ENCODE measurements around the gene HEPACAM2. TPM values are rescaled to one million over a fixed set of nuclear protein-coding genes. Genes with fewer than 3 reads are reported as not detected.

HEPACAM2 gene
- total and polyA plus RNA-seq, 2 donors (not counting 3 experiments of a cell fraction or from before 2014, with no cell fraction given) = not detected

DNA sequence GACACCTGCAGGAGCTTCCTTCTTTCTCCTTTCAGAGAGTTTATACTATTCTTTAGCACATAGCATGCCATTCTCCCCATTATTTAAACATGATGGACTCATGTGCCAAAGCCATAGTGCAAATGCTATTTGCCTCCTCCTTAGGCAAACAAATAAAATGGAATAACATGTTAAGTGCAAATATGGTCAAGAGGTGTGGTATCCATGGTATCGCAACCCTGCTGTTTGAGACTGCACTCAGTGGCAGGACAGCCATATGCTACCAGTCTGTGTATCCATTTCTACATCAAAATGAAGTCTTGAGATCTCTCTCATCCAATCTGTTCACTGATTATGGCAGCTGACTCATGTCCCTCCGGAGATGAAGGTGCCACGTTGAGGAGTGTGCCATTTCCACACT lies 22.8 kb downstream of the HEPACAM2 start:
- Histone ChIP-seq H3K4me1 (ENCODE audit: control insufficient read depth, extremely low read depth, insufficient read depth, low read length) (no peaks in the 10 kb centered on the region), H4K20me1 (replicated peaks; ENCODE audit: control insufficient read depth, extremely low read depth, insufficient read depth, low read length) (no peaks in the 10 kb centered on the region), H3K4me3 (replicated peaks in 1 of 3; ENCODE audit: insufficient read depth in 1 of 3, low read depth in 1 of 3, low read length in 3 of 3) (no peak overlapping the region), H3K79me2 (ENCODE audit: control insufficient read depth, insufficient read depth, low read length) (no peaks in the 10 kb centered on the region), H3K4me2 (ENCODE audit: insufficient read depth, low read length) (no peak overlapping the region), H3K27me3 (ENCODE audit: control insufficient read depth in 2 of 2, insufficient read depth in 2 of 2, low read length in 2 of 2) (peaks cover 2 to 13% of the 10 kb centered on the region in 2 experiments), H3K36me3 (ENCODE audit: control insufficient read depth in 2 of 2, extremely low read depth in 1 of 2, insufficient read depth in 2 of 2, low read length in 2 of 2) (no peaks in the 10 kb centered on the region), H3K27ac (ENCODE audit: insufficient read depth, low read depth, low read length) (no peak overlapping the region), H2AFZ (ENCODE audit: low read depth, low read length) (no peak overlapping the region), H3K9ac (replicated peaks; ENCODE audit: extremely low read depth, insufficient read depth, low read length) (no peak overlapping the region), H3K9me3 (replicated peaks; ENCODE audit: control insufficient read depth, insufficient read depth, low read length) (no peaks in the 10 kb centered on the region), H3K9me1 (replicated peaks; ENCODE audit: control insufficient read depth, extremely low read depth, insufficient read depth, low read length) (no peaks in the 10 kb centered on the region)
- TF ChIP-seq MAX (IDR thresholded peaks at IDR 0.05; ENCODE audit: insufficient read depth, insufficient read length) (no peak), POLR2AphosphoS5 (IDR thresholded peaks at IDR 0.05; ENCODE audit: insufficient read depth, low read depth, low read length) (no peak), MYC (IDR thresholded peaks at IDR 0.05; ENCODE audit: low read depth, low read length) (no peak), JUN (IDR thresholded peaks at IDR 0.05; ENCODE audit: borderline replicate concordance, insufficient read depth, insufficient read length, low read depth) (no peak), FOS (IDR thresholded peaks at IDR 0.05; ENCODE audit: borderline replicate concordance, insufficient read depth, low read length) (no peak), EZH2 (IDR thresholded peaks at IDR 0.05; ENCODE audit: borderline replicate concordance, low read depth, low read length, severe bottlenecking) (no peak), POLR2A (IDR thresholded peaks at IDR 0.05; ENCODE audit: low read depth, low read length) (no peak), GATA2 (IDR thresholded peaks at IDR 0.05; ENCODE audit: insufficient read depth, insufficient read length, low read depth, low read length) (no peak)
- TF ChIP-seq, protein P1, sequence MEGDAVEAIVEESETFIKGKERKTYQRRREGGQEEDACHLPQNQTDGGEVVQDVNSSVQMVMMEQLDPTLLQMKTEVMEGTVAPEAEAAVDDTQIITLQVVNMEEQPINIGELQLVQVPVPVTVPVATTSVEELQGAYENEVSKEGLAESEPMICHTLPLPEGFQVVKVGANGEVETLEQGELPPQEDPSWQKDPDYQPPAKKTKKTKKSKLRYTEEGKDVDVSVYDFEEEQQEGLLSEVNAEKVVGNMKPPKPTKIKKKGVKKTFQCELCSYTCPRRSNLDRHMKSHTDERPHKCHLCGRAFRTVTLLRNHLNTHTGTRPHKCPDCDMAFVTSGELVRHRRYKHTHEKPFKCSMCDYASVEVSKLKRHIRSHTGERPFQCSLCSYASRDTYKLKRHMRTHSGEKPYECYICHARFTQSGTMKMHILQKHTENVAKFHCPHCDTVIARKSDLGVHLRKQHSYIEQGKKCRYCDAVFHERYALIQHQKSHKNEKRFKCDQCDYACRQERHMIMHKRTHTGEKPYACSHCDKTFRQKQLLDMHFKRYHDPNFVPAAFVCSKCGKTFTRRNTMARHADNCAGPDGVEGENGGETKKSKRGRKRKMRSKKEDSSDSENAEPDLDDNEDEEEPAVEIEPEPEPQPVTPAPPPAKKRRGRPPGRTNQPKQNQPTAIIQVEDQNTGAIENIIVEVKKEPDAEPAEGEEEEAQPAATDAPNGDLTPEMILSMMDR (IDR thresholded peaks at IDR 0.05; ENCODE audit: extremely low read depth in 1 of 2, insufficient read depth in 1 of 2, low read depth in 1 of 2, low read length in 2 of 2) = no peak
- intact Hi-C loops (cut with micrococcal nuclease) (no loop called here), dilution Hi-C loops (cut with MboI; ENCODE audit: extremely low pct_ligation_motif_present, low sequenced_read_pairs) (no loop called here)
- no TSS peak for BruUV-seq (replicated peaks)
- FAIRE-seq (no peak), DNase-seq (ENCODE audit: low read depth, low spot score) (no peak)
- ChIA-PET CTCF (no interaction called here), POLR2A (no interaction called here)

Measured in endothelial cell of umbilical vein (primary cell).